Hematopoietic multipotent progenitor cell treated with erythropoietin and hydrocortisone succinate and interleukin-3 and kit ligand, for 6 days (in vitro differentiated cells): ENCODE data around the gene MYO15A.

Experiments
- DNase-seq: peaks from one replicate; pipeline ENCODE4 v3.0.0-alpha.2; 2015

Gene MYO15A

GRCh38 chr17:18225121-18225641 lies 116.6 kb downstream of the MYO15A start, which contains the start of gene LLGL1:
Gene LLGL1, plus strand, starts transcription at chr17:18225635. Its CDS starts 48 bp downstream, at chr17:18225683.
- DNase-seq: peak; percentile 97

GRCh38 chr17:18225642-18226283 lies 117.2 kb downstream of the MYO15A start:
- peak; percentile 58 for DNase-seq

GRCh38 chr17:18226284-18226945 lies 117.9 kb downstream of the MYO15A start:
- DNase-seq: no peak

GRCh38 chr17:18227635-18228034 lies 119.1 kb downstream of the MYO15A start:
- DNase-seq: no peak

- no peak for DNase-seq
These were observed 119.7 kb downstream of the MYO15A start for GRCh38 chr17:18228176-18228682.

GRCh38 chr17:18229254-18229653 lies 120.7 kb downstream of the MYO15A start:
- DNase-seq: no peak
